Sigmoid colon (tissue), 4 donors: Measurements from ENCODE around the gene C4B.

Experiments
- CTCF ChIP-seq, 4 experiments: fragments of 450-650 bp in 3 of 4; fragments of 200-600 bp in 1 of 4; IDR thresholded peaks; one replicate each; pipeline ENCODE4 v1.5.1; 2016 to 2019; ENCODE audit warnings: antibody characterized with exemption in 4 of 4, mild to moderate bottlenecking in 3 of 4, moderate library complexity in 2 of 4
- POLR2A ChIP-seq, 2 donors: fragments of 450-650 bp; IDR thresholded peaks; one replicate each; pipeline ENCODE4 v1.6.1; 2016; ENCODE audit warnings: antibody characterized with exemption in 2 of 2, mild to moderate bottlenecking in 2 of 2, moderate library complexity in 2 of 2
- POLR2AphosphoS5 ChIP-seq, 4 donors: sonication (generic); formaldehyde crosslinking; IDR thresholded peaks; one replicate each; pipeline ENCODE4 v1.6.1; 2017; ENCODE audit warnings: antibody characterized with exemption in 4 of 4

- TF ChIP-seq CTCF (IDR thresholded peaks at IDR 0.05) = no peak
- no peak for TF ChIP-seq POLR2A (IDR thresholded peaks at IDR 0.05)
- no peak for TF ChIP-seq POLR2AphosphoS5 (IDR thresholded peaks at IDR 0.05)
Observed at GRCh38 chr6:32082478-32082877, 67.9 kb downstream of the C4B start.
